ENCODE data around the gene KCNIP1. TPM values are rescaled to one million over a fixed set of nuclear protein-coding genes. Genes with fewer than 3 reads are reported as not detected.

Gene KCNIP1
- total RNA-seq, 1 donor from 2014 or later, result not detected

- Histone ChIP-seq H3K9me3 (no peaks in the 10 kb centered on the region), H3K27me3 (no peaks in the 10 kb centered on the region), H3K36me3 (no peaks in the 10 kb centered on the region), H3K4me3 (no peak overlapping the region), H3K4me1 (peaks cover 7% of the 10 kb centered on the region), H3K27ac (no peak overlapping the region)
- DNase-seq (ENCODE audit: extremely low spot score in 2 of 2), result no peak
- TF ChIP-seq CTCF (IDR thresholded peaks at IDR 0.05) (no peak), POLR2AphosphoS5 (IDR thresholded peaks at IDR 0.05; ENCODE audit: insufficient read depth in 1 of 2, low read depth in 1 of 2) (no peak), POLR2A (IDR thresholded peaks at IDR 0.05) (no peak)
- intact Hi-C loops (cut with DNase I), result no loop called here
These were observed 20.8 kb downstream of the KCNIP1 start for GRCh38 chr5:170524576-170524975.

- Histone ChIP-seq H3K4me3 (no peak overlapping the region), H3K36me3 (no peaks in the 10 kb centered on the region), H3K27ac (no peak overlapping the region), H3K9me3 (no peaks in the 10 kb centered on the region), H3K27me3 (no peaks in the 10 kb centered on the region), H3K4me1 (peaks cover 7% of the 10 kb centered on the region)
- intact Hi-C loops (cut with DNase I), result no loop called here
- TF ChIP-seq POLR2AphosphoS5 (IDR thresholded peaks at IDR 0.05; ENCODE audit: insufficient read depth in 1 of 2, low read depth in 1 of 2), result no peak
- TF ChIP-seq POLR2A (IDR thresholded peaks at IDR 0.05), result no peak
- TF ChIP-seq CTCF (IDR thresholded peaks at IDR 0.05), result no peak
- DNase-seq (ENCODE audit: extremely low spot score in 2 of 2), result no peak
These were observed 21.8 kb downstream of the KCNIP1 start for GRCh38 chr5:170525470-170526211.

GRCh38 chr5:170527991-170528390 lies 24.2 kb downstream of the KCNIP1 start:
- H3K27ac ChIP-seq, result no peak overlapping the region
- TF ChIP-seq POLR2A (IDR thresholded peaks at IDR 0.05) (no peak), POLR2AphosphoS5 (IDR thresholded peaks at IDR 0.05; ENCODE audit: insufficient read depth in 1 of 2, low read depth in 1 of 2) (no peak), CTCF (IDR thresholded peaks at IDR 0.05) (no peak)
- H3K9me3 ChIP-seq, result no peaks in the 10 kb centered on the region
- H3K4me3 ChIP-seq, result no peak overlapping the region
- intact Hi-C loops (cut with DNase I), result no loop called here
- peaks cover under 1% of the 10 kb centered on the region for H3K4me1 ChIP-seq
- DNase-seq (ENCODE audit: extremely low spot score in 2 of 2), result no peak
- no peaks in the 10 kb centered on the region for H3K27me3 ChIP-seq
- no peaks in the 10 kb centered on the region for H3K36me3 ChIP-seq

GRCh38 chr5:170528976-170529375 lies 25.2 kb downstream of the KCNIP1 start:
- no peaks in the 10 kb centered on the region for H3K4me1 ChIP-seq
- TF ChIP-seq POLR2AphosphoS5 (IDR thresholded peaks at IDR 0.05; ENCODE audit: insufficient read depth in 1 of 2, low read depth in 1 of 2) (no peak), CTCF (IDR thresholded peaks at IDR 0.05) (no peak), POLR2A (IDR thresholded peaks at IDR 0.05) (no peak)
- no peak overlapping the region for H3K4me3 ChIP-seq
- no peak for DNase-seq (ENCODE audit: extremely low spot score in 2 of 2)
- H3K27ac ChIP-seq, result no peak overlapping the region
- intact Hi-C loops (cut with DNase I), result no loop called here
- H3K9me3 ChIP-seq, result no peaks in the 10 kb centered on the region
- no peaks in the 10 kb centered on the region for H3K27me3 ChIP-seq
- H3K36me3 ChIP-seq, result no peaks in the 10 kb centered on the region

GRCh38 chr5:170532935-170533334 lies 29.1 kb downstream of the KCNIP1 start:
- no peaks in the 10 kb centered on the region for H3K36me3 ChIP-seq
- H3K27me3 ChIP-seq, result no peaks in the 10 kb centered on the region
- no peaks in the 10 kb centered on the region for H3K9me3 ChIP-seq
- no peak overlapping the region for H3K4me3 ChIP-seq
- DNase-seq (ENCODE audit: extremely low spot score in 2 of 2), result no peak
- no peak overlapping the region for H3K27ac ChIP-seq
- intact Hi-C loops (cut with DNase I), result no loop called here
- no peaks in the 10 kb centered on the region for H3K4me1 ChIP-seq
- no peak for TF ChIP-seq CTCF (IDR thresholded peaks at IDR 0.05)
- TF ChIP-seq POLR2AphosphoS5 (IDR thresholded peaks at IDR 0.05; ENCODE audit: insufficient read depth in 1 of 2, low read depth in 1 of 2), result no peak
- TF ChIP-seq POLR2A (IDR thresholded peaks at IDR 0.05), result no peak
